IMR-90 (cell line): ENCODE measurements around the gene PYY. TPM values are rescaled to one million over a fixed set of nuclear protein-coding genes. Genes with fewer than 3 reads are reported as not detected.

Experiments
- ATAC-seq: fragments of 200-7000 bp; cut with Tn5 transposase; 2 replicates; pipeline ENCODE4 v1.9.1; 2020; ENCODE audit warnings: low read depth, mild to moderate bottlenecking, moderate library complexity
- BruUV-seq: library from RNA; stranded (reverse); fragments of 400-500 nt; replicated peaks from 2 replicates; lab custom pipeline; 2021; lab: Mats Ljungman, UMichigan
- CTCF ChIA-PET: fragments of 300-600 bp; formaldehyde crosslinking; extraction: SDS; loops from one replicate; lab custom pipeline; 2021; ENCODE audit warnings: antibody characterized with exemption; lab: Yijun Ruan, JAX
- POLR2A ChIA-PET: fragments of 300-600 bp; sonication (Branson Sonifier 250); formaldehyde crosslinking; loops from one replicate; lab custom pipeline; 2022; ENCODE audit warnings: antibody characterized with exemption; ENCODE audit not compliant: unreplicated experiment; lab: Charles Lee
- DNase-seq: peaks from one replicate; pipeline ENCODE4 v3.0.0; 2013
- H2AFZ ChIP-seq: replicated peaks from 2 replicates; pipeline ENCODE3; 2013; ENCODE audit warnings: low read length, mild to moderate bottlenecking; ENCODE audit not compliant: poor library complexity
- H2AK5ac ChIP-seq: 2 replicates; pipeline ENCODE4 v1.6.1; 2013; ENCODE audit warnings: low read depth, low read length, inconsistent platforms
- H2AK9ac ChIP-seq: replicated peaks from 2 replicates; pipeline ENCODE3; 2013; ENCODE audit warnings: mild to moderate bottlenecking, low read depth, low read length, moderate library complexity; ENCODE audit not compliant: poor library complexity
- H2BK120ac ChIP-seq: 2 replicates; pipeline ENCODE4 v1.6.1; 2013; ENCODE audit warnings: low read depth, low read length, inconsistent platforms
- H2BK15ac ChIP-seq: 3 replicates; pipeline ENCODE4 v1.6.1; 2013; ENCODE audit warnings: low read depth, low read length, inconsistent platforms
- H2BK20ac ChIP-seq: 2 replicates; pipeline ENCODE4 v1.6.1; 2013; ENCODE audit warnings: low read depth, mild to moderate bottlenecking, inconsistent platforms, low read length, moderate library complexity
- H2BK5ac ChIP-seq: 2 replicates; pipeline ENCODE4 v1.6.1; 2013; ENCODE audit warnings: mild to moderate bottlenecking, low read depth, low read length, inconsistent platforms; ENCODE audit not compliant: poor library complexity, severe bottlenecking
- H3K14ac ChIP-seq: replicated peaks from 2 replicates; pipeline ENCODE4 v1.6.1; 2013; ENCODE audit warnings: low read depth, low read length, inconsistent platforms
- H3K18ac ChIP-seq: 2 replicates; pipeline ENCODE4 v1.6.1; 2013; ENCODE audit warnings: low read depth, low read length, control low read depth
- H3K23ac ChIP-seq: 2 replicates; pipeline ENCODE4 v1.6.1; 2013; ENCODE audit warnings: low read depth, low read length, inconsistent platforms
- H3K27ac ChIP-seq: 2 replicates; pipeline ENCODE4 v1.5.1; 2013; ENCODE audit warnings: mild to moderate bottlenecking, control low read depth, low read length; ENCODE audit not compliant: insufficient read depth
- H3K27me3 ChIP-seq: 2 replicates; pipeline ENCODE4 v1.6.1; 2013; ENCODE audit warnings: low read length; ENCODE audit not compliant: control insufficient read depth, insufficient read depth
- H3K36me3 ChIP-seq: 2 replicates; pipeline ENCODE4 v1.6.1; 2013; ENCODE audit warnings: low read length, mixed read lengths; ENCODE audit not compliant: control insufficient read depth, insufficient read depth
- H3K4ac ChIP-seq: 2 replicates; pipeline ENCODE4 v1.6.1; 2013; ENCODE audit warnings: low read depth, low read length, inconsistent platforms
- H3K4me1 ChIP-seq: 2 replicates; pipeline ENCODE4 v1.6.1; 2013; ENCODE audit warnings: low read length, mixed read lengths; ENCODE audit not compliant: control insufficient read depth, insufficient read depth
- H3K4me2 ChIP-seq: 2 replicates; pipeline ENCODE4 v1.6.1; 2013; ENCODE audit warnings: low read depth, mild to moderate bottlenecking, control low read depth, low read length, moderate library complexity
- H3K4me3 ChIP-seq: 2 replicates; pipeline ENCODE4 v1.5.1; 2013; ENCODE audit warnings: low read depth, mild to moderate bottlenecking, control low read depth, low read length, moderate library complexity; ENCODE audit not compliant: insufficient read depth
- H3K56ac ChIP-seq: 2 replicates; pipeline ENCODE4 v1.6.1; 2013; ENCODE audit warnings: low read length, inconsistent platforms; ENCODE audit not compliant: insufficient read depth; ENCODE audit errors: extremely low read depth
- H3K79me1 ChIP-seq, 2 experiments: 2 replicates each; pipeline ENCODE4 v1.6.1; 2013; ENCODE audit warnings: low read length in 2 of 2, inconsistent platforms in 1 of 2, low read depth in 1 of 2
- H3K9ac ChIP-seq: 2 replicates; pipeline ENCODE4 v1.6.1; 2013; ENCODE audit warnings: low read depth, low read length, control low read depth
- H3K9me1 ChIP-seq: 2 replicates; pipeline ENCODE4 v1.6.1; 2013; ENCODE audit warnings: low read length, inconsistent platforms; ENCODE audit not compliant: insufficient read depth
- H3K9me3 ChIP-seq: 2 replicates; pipeline ENCODE4 v1.6.1; 2013; ENCODE audit warnings: low read length; ENCODE audit not compliant: control insufficient read depth, insufficient read depth
- H4K20me1 ChIP-seq: 2 replicates; pipeline ENCODE4 v1.6.1; 2013; ENCODE audit warnings: low read length, inconsistent platforms; ENCODE audit not compliant: insufficient read depth
- H4K5ac ChIP-seq: 2 replicates; pipeline ENCODE4 v1.6.1; 2013; ENCODE audit warnings: mild to moderate bottlenecking, low read depth, low read length, control low read depth
- H4K8ac ChIP-seq, 2 experiments: 2 replicates each; pipeline ENCODE4 v1.6.1; 2013; ENCODE audit warnings: low read depth in 2 of 2, low read length in 2 of 2, control low read depth in 1 of 2, inconsistent platforms in 1 of 2
- H4K91ac ChIP-seq: 2 replicates; pipeline ENCODE4 v1.6.1; 2013; ENCODE audit warnings: low read depth, low read length, inconsistent platforms; ENCODE audit not compliant: insufficient read depth
- BHLHE40 ChIP-seq: fragments of 150-350 bp; IDR thresholded peaks from 2 replicates; pipeline ENCODE4 v1.6.1; 2016; ENCODE audit warnings: mild to moderate bottlenecking, low read depth, low read length
- CEBPB ChIP-seq: IDR thresholded peaks from 2 replicates; pipeline ENCODE4 v1.6.1; 2012; ENCODE audit warnings: low read depth, low read length, improper control_type of control experiment
- CHD1 ChIP-seq: IDR thresholded peaks from 2 replicates; pipeline ENCODE4 v1.6.1; 2012; ENCODE audit warnings: low read depth, low read length, improper control_type of control experiment
- CTCF ChIP-seq: conservative IDR thresholded peaks from 2 replicates; pipeline ENCODE4 v1.5.1; 2012; ENCODE audit warnings: mild to moderate bottlenecking, low read depth, low read length, improper control_type of control experiment
- ELK1 ChIP-seq: fragments of 150-350 bp; IDR thresholded peaks from 2 replicates; pipeline ENCODE4 v1.6.1; 2016; ENCODE audit warnings: low read depth, mild to moderate bottlenecking, low read length, moderate library complexity, borderline replicate concordance
- FOS ChIP-seq: fragments of 150-350 bp; IDR thresholded peaks from 2 replicates; pipeline ENCODE4 v1.6.1; 2016; ENCODE audit warnings: low read depth, low read length
- MAFK ChIP-seq: IDR thresholded peaks from 2 replicates; pipeline ENCODE4 v1.6.1; 2012; ENCODE audit warnings: low read depth, low read length, improper control_type of control experiment
- MAZ ChIP-seq: IDR thresholded peaks from 2 replicates; pipeline ENCODE4 v1.6.1; 2012; ENCODE audit warnings: low read depth, mild to moderate bottlenecking, low read length, improper control_type of control experiment, moderate library complexity, borderline replicate concordance
- MXI1 ChIP-seq: IDR thresholded peaks from 2 replicates; pipeline ENCODE4 v1.6.1; 2012; ENCODE audit warnings: low read depth, mild to moderate bottlenecking, low read length, moderate library complexity, borderline replicate concordance
- NFE2L2 ChIP-seq: fragments of 150-350 bp; IDR thresholded peaks from 2 replicates; pipeline ENCODE4 v1.6.1; 2016; ENCODE audit warnings: low read depth, mild to moderate bottlenecking, low read length
- POLR2A ChIP-seq: IDR thresholded peaks from 2 replicates; pipeline ENCODE4 v1.6.1; 2012; ENCODE audit warnings: mild to moderate bottlenecking, low read depth, low read length
- RAD21 ChIP-seq: IDR thresholded peaks from 2 replicates; pipeline ENCODE4 v1.6.1; 2012; ENCODE audit warnings: low read length, improper control_type of control experiment
- RCOR1 ChIP-seq: IDR thresholded peaks from 2 replicates; pipeline ENCODE4 v1.6.1; 2012; ENCODE audit warnings: mild to moderate bottlenecking, low read length, improper control_type of control experiment; ENCODE audit not compliant: insufficient replicate concordance
- RFX5 ChIP-seq: IDR thresholded peaks from 2 replicates; pipeline ENCODE4 v1.8.0; 2012; ENCODE audit warnings: low read depth, mild to moderate bottlenecking, low read length, moderate library complexity
- SMC3 ChIP-seq: fragments of 150-350 bp; IDR thresholded peaks from 2 replicates; pipeline ENCODE4 v1.6.1; 2016; ENCODE audit warnings: low read depth, mild to moderate bottlenecking, antibody characterized with exemption, low read length, moderate library complexity
- WGBS, 2 experiments: methylation state at CpG; one replicate each; pipeline versions ENCODE4 v1.1.5 to v1.1.7; 2013; ENCODE audit warnings: missing lambda C conversion rate in 2 of 2; ENCODE audit not compliant: insufficient read length in 1 of 2; ENCODE audit errors: extremely low coverage in 2 of 2; 5-methylcytosine and 5-hydroxymethylcytosine counted together
- dilution Hi-C: fragments of 300-500 bp; cut with HindIII; formaldehyde crosslinking; loops from one replicate; pipeline ENCODE4 v1.14.3; 2018; ENCODE audit warnings: low sequenced_read_pairs; ENCODE audit not compliant: unreplicated experiment
- in situ Hi-C: fragments of 300-500 bp; cut with MboI; formaldehyde crosslinking; loops from 3 replicates; pipeline ENCODE4 v1.14.3; 2019; ENCODE audit warnings: low sequenced_read_pairs, inconsistent platforms, mixed read lengths
- intact Hi-C: fragments of 100-400 bp; cut with micrococcal nuclease; formaldehyde crosslinking; loops from 2 replicates; pipeline ENCODE4 v1.10.0; 2022
- polyA plus RNA-seq, 3 experiments: library from polyadenylated mRNA; depleted of rRNA; stranded (reverse); fragments of >200 nt; gene quantifications; 2 replicates each; pipeline ENCODE4 v1.2.3, GENCODE V29; 2012; ENCODE audit warnings: low replicate concordance in 1 of 3
- total RNA-seq: library from RNA; depleted of rRNA; stranded (reverse); fragments of >200 nt; gene quantifications from 2 replicates; pipeline ENCODE4 v1.2.3, GENCODE V29; 2012

Gene PYY
- total and polyA plus RNA-seq, 2 of the 4 experiments (the other 2 are of a cell fraction) = not detected

GRCh38 chr17:43987131-43988021, 33.6 kb upstream of the PYY start:
- H3K18ac ChIP-seq = no peak overlapping the region
- H2AK5ac ChIP-seq = no peak overlapping the region
- H3K4me1 ChIP-seq = peaks cover 2% of the 10 kb centered on the region; the same call in 1 of the 2 replicates
- H2AK9ac ChIP-seq = no peak overlapping the region
- no peak for DNase-seq
- H3K9me1 ChIP-seq = no peaks in the 10 kb centered on the region
- no TSS peak for BruUV-seq
- H3K9ac ChIP-seq = no peak overlapping the region
- H2AFZ ChIP-seq = no peak overlapping the region
- no peak overlapping the region for H4K91ac ChIP-seq
- H3K4me3 ChIP-seq = no peak overlapping the region
- intact Hi-C loops (no loop called here), in situ Hi-C loops (no loop called here), dilution Hi-C loops (no loop called here)
- no peaks in the 10 kb centered on the region for H3K9me3 ChIP-seq
- no peak overlapping the region for H2BK5ac ChIP-seq
- ChIA-PET CTCF (interaction anchor here (1.0 to 1.1 kb wide), 2 partner anchors 43 to 128 kb away, joined by 3 read pairs; no protein-coding TSS in a partner anchor), POLR2A (no interaction called here)
- no peak overlapping the region for H2BK120ac ChIP-seq
- H3K14ac ChIP-seq = no peak overlapping the region
- no peak overlapping the region for H3K4ac ChIP-seq
- no peaks in the 10 kb centered on the region for H3K36me3 ChIP-seq
- H3K23ac ChIP-seq = no peak overlapping the region
- H3K4me2 ChIP-seq = no peak overlapping the region
- H3K27ac ChIP-seq = no peak overlapping the region
- no peaks in the 10 kb centered on the region for H3K79me1 ChIP-seq
- H4K5ac ChIP-seq = no peak overlapping the region
- ATAC-seq = no peak
- H4K20me1 ChIP-seq = no peaks in the 10 kb centered on the region
- no peak overlapping the region for H2BK20ac ChIP-seq
- no peak overlapping the region for H2BK15ac ChIP-seq
- WGBS, 2 experiments = 59% methylated on average over 4 of the region's 12 CpGs; no CpG with 5 or more reads in 1 of the 2 experiments
- H4K8ac ChIP-seq = no peak overlapping the region
- peaks cover 55% of the 10 kb centered on the region for H3K27me3 ChIP-seq
- H3K56ac ChIP-seq = no peak overlapping the region
- TF ChIP-seq CHD1 (no peak), POLR2A (no peak), FOS (no peak), CEBPB (no peak), MXI1 (no peak), NFE2L2 (no peak), RCOR1 (no peak), MAZ (no peak), RAD21 (no peak), MAFK (no peak), BHLHE40 (no peak), ELK1 (no peak), RFX5 (no peak), CTCF (no peak), SMC3 (no peak)
